Germinal center (tissue), 1 donor: ENCODE data around the gene HOXC4.
"Not testable (repeated sequence)": the region's sequence is repeated elsewhere in the genome, so short reads cannot be mapped to it uniquely, and the experiment has no call there.

Experiments used
- DNase-seq: peaks from one replicate; pipeline ENCODE4 v3.0.0; 2012; ENCODE audit warnings: mixed read lengths, low spot score

Gene HOXC4

GRCh38 chr12:54058128-54058768 lies 4.6 kb downstream of the HOXC4 start:
- no peak for DNase-seq

DNA sequence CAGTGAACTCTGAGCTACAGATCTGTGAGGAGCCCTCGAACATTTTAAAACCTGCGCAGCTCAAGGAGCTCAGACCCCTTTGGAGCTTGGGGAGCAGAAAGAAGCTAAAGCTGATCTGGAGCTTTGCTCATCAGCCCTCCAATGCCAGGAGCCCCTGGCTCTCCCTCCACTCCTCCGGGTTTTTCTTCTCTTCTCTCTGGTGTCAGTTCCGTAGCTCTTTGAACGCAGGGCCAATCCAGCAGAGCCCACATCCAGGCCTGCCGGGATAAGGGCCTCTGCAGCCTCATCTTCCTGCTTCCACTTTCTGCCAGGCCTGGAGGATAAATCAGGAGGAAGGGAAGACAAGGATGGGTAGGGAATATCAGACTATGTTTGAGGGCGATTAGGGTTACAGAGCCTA lies 6.0 kb downstream of the HOXC4 start:
- DNase-seq = no peak

GRCh38 chr12:54060174-54060974 lies 6.7 kb downstream of the HOXC4 start:
- DNase-seq = no peak

DNA sequence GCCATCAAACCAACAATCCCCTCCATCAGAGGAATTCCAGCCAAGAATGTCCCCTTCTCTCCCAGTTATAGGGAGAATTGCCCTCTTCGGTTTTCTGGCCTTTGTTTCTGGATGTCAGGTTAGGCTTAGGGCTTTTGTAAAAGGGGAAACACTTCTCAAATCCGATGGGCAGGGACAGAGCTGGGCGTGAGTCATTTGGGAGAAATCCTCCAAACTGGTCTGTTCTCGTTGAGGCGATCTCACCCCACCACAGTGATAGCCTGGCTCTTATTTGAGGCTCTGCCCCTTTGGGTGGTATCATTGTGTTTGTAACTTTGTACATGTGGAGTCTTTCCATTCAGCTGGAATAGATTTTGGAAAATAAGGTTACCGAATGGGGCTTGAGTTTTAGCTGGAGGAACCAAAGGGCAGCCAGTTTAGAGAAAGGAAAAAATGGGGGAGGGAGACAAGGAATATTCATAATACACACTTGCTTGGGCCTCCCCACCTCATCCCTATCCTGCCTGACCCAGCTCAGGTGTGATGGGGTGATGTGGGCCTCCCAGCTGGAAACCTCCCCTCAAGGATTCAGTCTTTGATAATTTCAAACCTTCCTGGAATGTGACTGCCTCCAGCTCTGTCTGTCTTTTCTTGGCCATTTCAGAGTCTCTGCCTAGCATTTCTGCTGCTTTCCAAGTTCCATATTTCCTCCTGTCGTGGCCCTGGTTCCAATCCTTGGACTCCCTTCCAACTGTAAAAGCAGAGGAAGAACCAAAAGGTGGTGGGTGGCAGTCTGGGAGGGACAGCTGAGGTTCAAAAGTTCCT lies 7.5 kb downstream of the HOXC4 start:
- DNase-seq = no peak

DNA sequence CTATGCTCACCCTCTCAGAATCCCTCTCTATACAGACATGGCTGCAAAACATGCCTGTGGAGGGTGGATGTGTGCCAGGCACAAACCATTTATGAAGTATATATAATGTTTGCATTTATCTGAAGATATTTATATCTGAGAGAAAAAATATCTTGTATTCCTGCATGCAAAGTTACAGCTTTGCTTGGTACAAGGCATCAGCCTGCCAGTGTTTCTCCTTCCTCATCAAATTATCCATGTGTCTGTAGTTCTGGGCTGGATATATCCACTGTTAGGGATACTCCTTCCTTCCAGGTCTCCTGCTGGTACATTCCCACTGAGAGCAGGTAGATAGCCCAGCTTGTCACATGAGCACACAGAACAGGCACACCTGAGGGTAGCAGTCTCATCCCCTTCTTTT lies 12.0 kb downstream of the HOXC4 start:
- no peak for DNase-seq

GRCh38 chr12:54066408-54066807 lies 12.8 kb downstream of the HOXC4 start:
- DNase-seq = no peak

DNA sequence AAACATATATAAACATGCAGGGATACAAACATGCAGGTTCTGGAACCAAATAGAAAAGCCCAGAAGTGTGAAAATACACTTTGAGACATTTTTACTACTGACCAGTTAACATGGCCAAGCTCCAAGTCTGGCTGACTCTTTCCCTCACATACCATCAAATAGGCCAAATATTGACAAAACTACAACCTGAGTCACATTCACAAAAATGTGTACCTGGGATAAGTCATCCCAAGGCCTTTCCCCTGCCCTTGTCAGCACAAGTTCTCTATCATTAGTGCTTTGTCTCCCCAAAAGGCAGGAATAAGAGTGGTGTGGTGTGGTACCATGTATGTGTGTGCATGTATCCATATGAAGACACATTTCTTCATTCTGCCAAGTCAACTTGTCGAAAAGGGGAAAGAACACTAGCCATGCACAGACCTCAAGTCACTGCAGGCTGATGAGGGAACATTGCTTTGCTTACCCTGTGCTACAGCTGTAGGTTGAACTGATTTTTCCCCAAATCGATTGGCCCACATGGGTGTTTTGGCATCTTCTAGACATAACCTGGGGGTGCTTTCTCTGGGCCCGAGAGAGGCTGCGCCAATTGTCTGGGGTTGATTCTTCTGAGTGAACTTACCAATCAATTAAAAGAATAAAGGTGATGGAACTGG lies 14.9 kb downstream of the HOXC4 start:
- DNase-seq = no peak

GRCh38 chr12:54071942-54072341 lies 18.3 kb downstream of the HOXC4 start:
- no peak for DNase-seq

DNA sequence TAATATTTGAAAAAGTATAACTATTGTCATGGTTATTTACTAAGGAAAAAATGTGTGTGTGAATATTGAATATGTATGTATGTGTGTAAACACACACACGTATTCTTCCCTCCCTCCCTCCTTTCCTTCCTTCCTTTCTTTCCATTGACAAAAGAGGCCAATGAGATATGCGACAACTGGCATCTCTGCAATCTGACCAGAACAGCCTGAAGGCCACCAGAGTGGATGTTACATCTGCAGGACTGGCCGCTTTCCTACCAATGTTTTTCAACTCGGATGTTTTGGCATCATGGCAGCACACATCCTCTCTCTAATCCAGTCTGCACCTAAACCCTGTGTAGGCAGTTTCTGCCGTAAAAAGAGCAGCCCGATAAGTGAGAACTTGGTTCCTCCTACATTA lies 20.7 kb downstream of the HOXC4 start:
- no peak for DNase-seq

DNA sequence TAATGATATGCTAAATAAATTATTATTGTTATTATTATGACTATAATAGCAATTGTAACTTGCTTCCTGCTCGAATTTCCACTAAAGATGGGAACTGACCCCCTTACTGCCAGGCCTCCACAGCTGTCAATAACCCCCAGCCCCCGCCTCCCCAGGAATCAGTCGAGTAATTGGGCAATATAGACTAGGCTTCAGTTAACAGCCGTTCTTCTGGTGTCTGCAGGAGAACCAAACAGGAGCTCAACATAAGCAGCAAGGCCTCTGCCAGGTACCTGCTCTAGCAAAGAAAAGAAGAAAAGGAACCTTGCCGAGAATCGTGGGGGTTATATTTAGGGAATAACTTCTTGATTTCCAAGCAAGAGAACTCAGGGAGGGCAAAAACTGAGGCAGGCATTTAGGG lies 21.8 kb downstream of the HOXC4 start:
- DNase-seq = no peak

- DNase-seq = no peak
These were observed 22.3 kb downstream of the HOXC4 start for GRCh38 chr12:54075974-54076373.

GRCh38 chr12:54077843-54078242 lies 24.2 kb downstream of the HOXC4 start:
- not testable (repeated sequence) for DNase-seq

GRCh38 chr12:54079115-54079514 lies 25.5 kb downstream of the HOXC4 start:
- DNase-seq = not testable (repeated sequence)

DNA sequence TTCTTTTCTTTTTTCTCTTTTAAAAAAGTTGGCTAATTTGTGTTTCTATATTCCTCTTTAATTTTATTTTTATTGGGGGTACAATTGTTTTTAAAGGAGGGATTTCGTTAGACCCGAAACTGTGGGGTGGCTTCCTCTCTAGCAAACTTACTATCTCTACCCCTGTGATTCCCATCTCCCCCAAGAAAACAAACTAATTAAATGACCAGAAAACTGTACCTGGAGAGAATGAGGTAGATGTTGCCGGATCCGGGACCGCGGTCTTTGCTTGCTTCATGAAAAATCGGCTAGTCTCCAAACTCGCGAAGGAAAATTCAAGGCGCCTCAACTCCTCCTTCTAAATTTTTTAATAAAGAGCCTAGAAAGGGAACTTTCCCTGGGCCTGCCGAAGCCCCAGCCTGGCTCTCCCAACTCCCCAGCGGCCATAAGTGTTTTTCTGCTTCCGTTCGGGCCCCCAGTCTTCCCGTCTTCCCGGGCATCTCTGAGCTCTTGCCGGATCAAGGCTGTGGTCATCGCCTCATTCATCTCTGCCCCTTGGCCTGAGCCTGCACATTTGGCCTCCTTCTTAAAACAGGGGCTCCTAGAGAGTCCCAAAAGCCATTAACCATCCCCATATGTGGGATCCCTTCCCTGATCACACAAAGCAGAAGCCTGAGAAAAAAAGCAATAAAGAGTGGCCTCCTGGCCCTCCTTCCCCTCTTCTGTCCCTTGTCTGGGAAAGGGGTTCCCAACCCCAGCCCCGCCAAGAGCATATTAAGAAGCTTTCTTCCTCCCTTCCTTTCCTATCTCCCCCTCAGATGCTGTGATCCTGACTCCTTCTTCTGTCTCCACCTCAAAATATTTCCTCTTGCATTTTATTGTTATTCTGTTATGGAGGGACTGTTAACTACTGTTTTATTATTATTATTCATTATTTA lies 26.6 kb downstream of the HOXC4 start:
- DNase-seq = not testable (repeated sequence)

- not testable (repeated sequence) for DNase-seq
These were observed 27.4 kb downstream of the HOXC4 start for GRCh38 chr12:54081053-54081514.

DNA sequence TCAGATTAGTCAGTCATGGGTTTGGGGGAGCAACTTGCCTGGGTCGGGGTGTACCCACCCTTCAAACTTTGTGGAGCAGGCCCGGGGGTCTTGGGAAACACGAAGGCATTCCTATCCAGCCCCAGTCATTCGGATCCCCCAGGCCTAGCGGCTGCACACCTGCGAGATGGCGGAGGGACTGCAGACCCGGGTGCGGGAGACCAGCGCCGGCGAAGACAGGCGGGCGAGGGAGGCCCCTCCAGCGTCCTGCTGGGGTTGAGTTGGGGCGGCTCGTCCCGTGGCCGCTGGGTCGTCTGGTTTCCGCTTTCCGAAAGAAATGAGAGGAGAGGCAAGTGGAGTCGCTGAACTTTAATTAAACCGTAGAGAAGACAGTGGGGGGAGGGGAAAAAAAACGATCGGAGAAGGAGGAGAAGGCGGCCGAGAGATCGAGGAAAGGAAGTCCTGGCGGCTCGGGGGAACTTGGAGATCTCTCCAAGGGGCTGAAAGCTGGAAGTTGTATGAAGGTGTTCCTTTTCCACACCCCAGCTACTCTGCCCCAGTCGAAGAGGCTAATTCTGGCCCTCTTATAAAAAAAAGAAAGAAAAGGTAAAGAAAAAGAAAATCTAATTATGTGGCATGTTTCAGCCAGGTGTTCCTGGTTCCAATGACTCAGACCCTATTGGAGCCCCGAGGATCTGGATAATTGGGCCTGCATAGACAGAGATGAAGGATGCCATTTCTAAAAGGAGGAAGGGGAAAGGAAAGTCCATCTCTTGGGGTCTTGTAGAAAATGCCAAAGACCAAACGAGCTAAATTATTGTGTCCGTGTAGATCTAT lies 28.2 kb downstream of the HOXC4 start:
- DNase-seq = not testable (repeated sequence)

- no peak for DNase-seq
These were observed 28.8 kb downstream of the HOXC4 start for GRCh38 chr12:54082397-54082892.

DNA sequence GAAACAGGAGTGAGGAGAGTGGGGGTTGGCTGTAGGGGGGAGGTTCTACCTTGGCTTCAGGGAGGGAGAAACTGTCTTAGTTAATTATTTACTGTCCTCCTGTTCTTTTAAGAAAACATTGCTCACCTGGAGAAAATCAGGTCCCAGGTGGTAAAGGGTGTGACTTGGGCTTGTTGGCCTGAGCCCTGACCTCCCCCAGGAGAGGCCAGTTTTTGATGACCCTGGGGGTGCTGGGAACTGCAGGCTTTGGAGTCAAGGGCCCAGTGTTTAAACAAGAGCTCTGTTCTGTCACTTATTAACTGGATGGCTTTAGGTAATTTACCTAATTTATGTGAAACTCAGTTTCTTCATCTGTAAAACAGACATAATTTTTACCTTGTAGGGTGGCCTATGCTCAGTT lies 34.4 kb downstream of the HOXC4 start:
- DNase-seq = not testable (repeated sequence)

- DNase-seq = not testable (repeated sequence)
These were observed 35.8 kb downstream of the HOXC4 start for GRCh38 chr12:54089465-54089864.

DNA sequence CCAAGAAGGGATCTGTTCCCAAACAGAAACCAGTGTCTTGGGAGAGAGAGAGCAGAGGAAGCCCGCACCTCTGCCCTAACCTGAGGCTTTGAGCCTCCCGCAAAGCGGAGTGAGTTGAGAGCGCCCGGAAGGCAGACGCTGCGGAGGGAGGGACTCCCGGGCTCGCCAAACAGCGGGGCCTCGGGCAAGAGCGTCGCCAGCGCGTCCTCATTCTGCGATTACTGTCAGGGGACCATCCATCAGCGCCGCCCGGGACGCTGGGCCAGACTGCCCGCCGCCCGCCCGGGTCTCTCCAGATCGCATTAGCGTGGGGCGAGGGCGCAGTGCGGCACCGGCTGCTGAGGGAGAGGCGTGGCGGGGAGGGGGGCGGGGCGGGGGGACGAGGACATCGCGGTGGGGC lies 36.7 kb downstream of the HOXC4 start:
- not testable (repeated sequence) for DNase-seq
